Breast epithelium (tissue), 4 donors: ENCODE data around the gene DEAF1. TPM values are rescaled to one million over a fixed set of nuclear protein-coding genes. Genes with fewer than 3 reads are reported as not detected.

Experiments used
- DNase-seq, 2 donors: peaks; one replicate each; pipeline ENCODE4 v3.0.0-alpha.2; 2019; ENCODE audit warnings: low spot score in 2 of 2
- H3K27ac ChIP-seq, 2 donors: fragments of 200-600 bp; sonication (generic) in 1 of 2; one replicate each; pipeline ENCODE4 v1.5.1; 2016 to 2019; ENCODE audit warnings: mild to moderate bottlenecking in 1 of 2
- H3K27me3 ChIP-seq, 2 donors: fragments of 200-600 bp; sonication (generic) in 1 of 2; one replicate each; pipeline versions ENCODE4 v1.5.1 to v1.6.0; 2017 to 2019; ENCODE audit warnings: control low read depth in 1 of 2, mild to moderate bottlenecking in 1 of 2
- H3K36me3 ChIP-seq: fragments of 200-600 bp; one replicate; pipeline ENCODE4 v1.5.1; 2019
- H3K4me1 ChIP-seq, 2 donors: fragments of 200-600 bp; sonication (generic); one replicate each; pipeline ENCODE4 v1.5.1; 2016 to 2019; ENCODE audit warnings: control low read depth in 1 of 2
- H3K4me3 ChIP-seq, 3 donors: fragments of 200-600 bp; sonication (generic); 1 replicate in 2 of 3; 2 replicates in 1 of 3; pipeline ENCODE4 v1.5.1; 2016 to 2019; ENCODE audit warnings: mild to moderate bottlenecking in 3 of 3, moderate library complexity in 2 of 3
- H3K9me3 ChIP-seq, 2 donors: fragments of 200-600 bp; sonication (generic) in 1 of 2; one replicate each; pipeline ENCODE4 v1.5.1; 2016 to 2019; ENCODE audit warnings: control low read depth in 1 of 2
- CTCF ChIP-seq, 3 donors: fragments of 450-650 bp; IDR thresholded peaks; one replicate each; pipeline ENCODE4 v1.5.1; 2016 to 2017; ENCODE audit warnings: antibody characterized with exemption in 3 of 3, mild to moderate bottlenecking in 3 of 3, moderate library complexity in 3 of 3
- POLR2A ChIP-seq: fragments of 450-650 bp; IDR thresholded peaks from one replicate; pipeline ENCODE4 v1.6.1; 2016; ENCODE audit warnings: antibody characterized with exemption, mild to moderate bottlenecking, moderate library complexity
- POLR2AphosphoS5 ChIP-seq, 3 donors: sonication (generic); formaldehyde crosslinking; IDR thresholded peaks; one replicate each; pipeline ENCODE4 v1.6.1; 2017; ENCODE audit warnings: antibody characterized with exemption in 3 of 3
- intact Hi-C: fragments of 100-400 bp; cut with DNase I; formaldehyde crosslinking; loops from one replicate; pipeline ENCODE4 v1.15.1; 2023; ENCODE audit warnings: low total_unique reads
- total RNA-seq, 3 donors: library from RNA; depleted of rRNA; stranded (reverse); fragments of >200 nt; gene quantifications; one replicate each; pipeline ENCODE4 v1.1.0, GENCODE V29; 2016

Gene DEAF1
- total RNA-seq, 3 donors from 2014 or later = 25.3 to 42.6 (median 39.8) TPM

- intact Hi-C loops = no loop called here
- no peak for DNase-seq
- Histone ChIP-seq H3K27me3 (no peaks in the 10 kb centered on the region), H3K27ac (peak overlapping the region; percentile 93 to 96), H3K36me3 (no peaks in the 10 kb centered on the region), H3K4me1 (peaks cover 5 to 24% of the 10 kb centered on the region in 2 donors), H3K9me3 (no peaks in the 10 kb centered on the region), H3K4me3 (peak overlapping the region; percentile 51 to 95 (median 72))
- TF ChIP-seq POLR2AphosphoS5 (IDR thresholded peaks at IDR 0.05) = no peak
- no peak for TF ChIP-seq POLR2A
- no peak for TF ChIP-seq CTCF (IDR thresholded peaks at IDR 0.05)
Measured at GRCh38 chr11:706957-707816, 12.2 kb upstream of the DEAF1 start.

GRCh38 chr11:706439-706956 lies 11.5 kb upstream of the DEAF1 start:
- Histone ChIP-seq H3K27ac (peak overlapping the region; percentile 93 to 96), H3K27me3 (no peaks in the 10 kb centered on the region), H3K9me3 (no peaks in the 10 kb centered on the region), H3K4me3 (peak overlapping the region; percentile 51 to 95 (median 72)), H3K36me3 (no peaks in the 10 kb centered on the region), H3K4me1 (peaks cover 5 to 24% of the 10 kb centered on the region in 2 donors)
- intact Hi-C loops = no loop called here
- no peak for DNase-seq
- TF ChIP-seq CTCF (IDR thresholded peaks at IDR 0.05) = no peak
- no peak for TF ChIP-seq POLR2A
- no peak for TF ChIP-seq POLR2AphosphoS5 (IDR thresholded peaks at IDR 0.05)

DNA sequence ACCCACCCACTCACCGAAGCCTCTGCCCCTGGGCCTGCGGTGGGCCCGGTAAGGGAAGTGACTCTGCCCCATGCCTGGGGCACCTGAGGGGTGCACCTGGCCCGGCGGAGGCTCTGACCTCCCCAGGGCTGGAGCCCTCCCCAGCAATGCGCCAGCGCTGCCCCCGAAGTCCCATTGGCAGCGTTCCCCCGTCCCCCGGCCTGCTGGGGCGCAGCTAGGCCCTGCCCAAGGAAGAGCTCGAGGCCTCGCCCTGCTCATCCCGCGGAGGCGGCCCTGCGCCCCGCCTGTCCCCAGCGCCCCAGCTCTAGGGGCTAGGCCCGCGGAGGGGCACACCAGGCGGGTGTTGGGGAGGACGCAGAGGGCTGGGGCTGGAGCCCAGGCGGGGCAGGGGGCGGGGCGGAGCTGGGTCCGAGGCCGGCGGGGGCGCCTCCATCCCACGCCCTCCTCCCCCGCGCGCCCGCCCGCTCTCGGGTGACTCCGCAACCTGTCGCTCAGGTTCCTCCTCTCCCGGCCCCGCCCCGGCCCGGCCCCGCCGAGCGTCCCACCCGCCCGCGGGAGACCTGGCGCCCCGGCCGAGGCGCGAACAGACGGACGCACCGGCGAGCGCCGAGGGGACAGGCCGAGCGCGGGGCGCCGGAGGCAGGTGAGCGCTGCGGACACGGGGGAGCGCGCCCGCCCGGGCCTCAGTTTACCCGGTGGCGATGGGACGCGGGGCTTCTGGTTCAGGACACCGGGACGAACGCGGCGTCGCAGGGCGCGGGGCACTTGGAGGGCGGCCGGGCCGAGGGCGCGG lies 10.8 kb upstream of the DEAF1 start, which contains the start of gene EPS8L2:
TSS of gene EPS8L2 (plus strand) at position 586 of the 793 bp plus-strand sequence. CDS start 3,177 bp downstream, outside the sequence.
- H3K4me1 ChIP-seq = peaks cover 5 to 24% of the 10 kb centered on the region in 2 donors
- DNase-seq = peak in 1 of 2 donors; percentile 76
- TF ChIP-seq POLR2A = no peak
- intact Hi-C loops = no loop called here
- H3K27ac ChIP-seq = peak within 1 kb of the TSS; percentile 93 to 96
- no peaks in the 10 kb centered on the region for H3K27me3 ChIP-seq
- no peaks in the 10 kb centered on the region for H3K36me3 ChIP-seq
- H3K9me3 ChIP-seq = no peaks in the 10 kb centered on the region
- H3K4me3 ChIP-seq = peak within 1 kb of the TSS; percentile 51 to 95 (median 72)

DNA sequence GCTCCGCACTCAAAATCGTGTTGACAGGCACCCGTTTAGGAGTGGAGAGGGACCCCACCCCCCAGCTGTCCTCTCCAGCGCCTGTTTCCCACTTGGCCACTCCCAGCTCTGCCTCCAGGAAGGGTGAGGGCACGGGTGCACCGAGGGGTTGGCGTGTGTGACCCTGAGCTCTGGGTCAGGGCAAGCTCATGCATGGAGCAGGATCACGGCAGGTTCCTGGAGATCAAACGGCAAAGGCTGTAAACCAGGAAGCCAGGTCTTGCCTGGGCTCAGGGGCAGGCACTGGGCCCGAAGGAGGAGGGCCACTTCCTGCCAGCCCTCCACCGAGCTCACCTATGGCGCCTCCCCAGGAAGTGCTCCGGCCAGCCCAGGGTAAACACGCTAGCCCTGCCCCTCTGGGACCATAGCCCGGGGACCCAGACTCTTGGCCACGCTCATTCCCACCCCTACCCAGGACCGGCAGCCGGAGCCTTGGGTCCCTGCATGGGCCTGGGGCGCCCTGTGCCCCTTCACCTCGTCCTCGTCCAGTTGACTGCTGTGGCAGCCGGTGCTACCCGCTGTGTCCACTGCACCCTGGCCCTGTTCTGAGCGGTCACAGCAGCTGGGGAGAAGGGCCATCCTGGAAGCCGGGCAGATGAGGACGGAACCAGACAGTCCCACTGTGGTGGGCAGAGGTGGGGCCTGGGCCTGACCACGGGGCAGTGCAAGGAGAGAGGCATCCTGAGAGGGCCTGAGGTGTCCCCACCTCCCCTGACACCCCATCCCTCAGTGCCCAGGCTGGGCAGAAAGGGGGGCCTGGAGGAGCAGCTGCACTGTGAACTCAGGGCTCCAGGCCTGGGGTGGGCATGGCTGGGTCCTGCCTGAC lies 10.0 kb upstream of the DEAF1 start:
- Histone ChIP-seq H3K9me3 (no peaks in the 10 kb centered on the region), H3K4me1 (peaks cover 5 to 23% of the 10 kb centered on the region in 2 donors), H3K27ac (peak overlapping the region; percentile 93 to 96), H3K27me3 (no peaks in the 10 kb centered on the region), H3K4me3 (peak overlapping the region; percentile 51 to 95 (median 72)), H3K36me3 (no peaks in the 10 kb centered on the region)
- peak; percentile 65 to 90 for DNase-seq
- TF ChIP-seq POLR2A = no peak
- intact Hi-C loops = no loop called here

GRCh38 chr11:704228-704674 lies 9.2 kb upstream of the DEAF1 start:
- peaks cover 5 to 20% of the 10 kb centered on the region in 2 donors for H3K4me1 ChIP-seq
- no peak for TF ChIP-seq POLR2AphosphoS5 (IDR thresholded peaks at IDR 0.05)
- TF ChIP-seq CTCF (IDR thresholded peaks at IDR 0.05) = no peak
- no peak for TF ChIP-seq POLR2A
- H3K27ac ChIP-seq = peak overlapping the region; percentile 93 to 96
- no peaks in the 10 kb centered on the region for H3K27me3 ChIP-seq
- intact Hi-C loops = no loop called here
- DNase-seq = no peak
- H3K9me3 ChIP-seq = no peaks in the 10 kb centered on the region
- H3K4me3 ChIP-seq = peak overlapping the region in 1 of 3 donors; percentile 95
- H3K36me3 ChIP-seq = no peaks in the 10 kb centered on the region
